VCaP (cell line): ENCODE results near the gene ERC2.

Experiments
- H3K27ac ChIP-seq: fragments of 450-650 bp; 2 replicates; pipeline ENCODE4 v1.5.1; 2017
- TF ChIP-seq, protein P1 (sequence below): fragments of 450-650 bp; conservative IDR thresholded peaks from 2 replicates; pipeline ENCODE4 v1.5.1; 2017; ENCODE audit warnings: mild to moderate bottlenecking, moderate library complexity

Gene ERC2

DNA sequence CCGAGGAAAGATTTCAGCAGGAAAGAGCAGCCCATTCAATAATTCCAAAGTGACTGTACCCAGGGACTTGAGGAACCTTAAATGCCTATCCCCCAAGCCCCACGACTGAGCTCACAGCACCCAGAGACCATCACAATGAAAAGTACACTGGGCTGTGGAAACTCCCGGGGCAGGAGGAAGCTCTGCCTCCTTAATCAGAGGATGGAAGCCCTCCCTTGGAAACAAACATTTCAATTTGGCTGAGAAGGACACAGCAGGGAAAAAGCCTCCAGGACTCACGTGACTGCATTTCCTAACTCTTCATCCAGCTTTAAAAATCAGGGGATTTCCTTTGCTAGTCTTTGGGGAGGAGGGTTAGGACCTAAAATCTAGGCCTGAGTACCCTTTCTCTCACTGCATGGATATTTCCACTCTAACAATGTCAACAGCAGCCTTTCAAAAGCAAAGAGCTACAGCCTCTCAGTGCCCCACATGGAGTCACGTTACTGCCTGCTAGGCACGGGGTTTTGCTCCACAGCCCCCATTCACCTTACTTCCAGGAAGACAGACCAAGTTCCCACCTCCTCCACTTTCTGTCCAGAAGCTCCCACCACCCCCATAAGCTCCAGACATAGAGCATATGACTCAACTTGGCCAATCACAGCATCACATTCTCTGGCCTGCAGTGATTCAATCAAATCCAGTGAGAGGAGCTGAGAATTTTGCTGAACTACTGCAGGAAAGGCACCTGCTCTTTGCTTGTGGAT lies 912.2 kb downstream of the ERC2 start:
- no peak overlapping the region for H3K27ac ChIP-seq
- TF ChIP-seq, protein P1, sequence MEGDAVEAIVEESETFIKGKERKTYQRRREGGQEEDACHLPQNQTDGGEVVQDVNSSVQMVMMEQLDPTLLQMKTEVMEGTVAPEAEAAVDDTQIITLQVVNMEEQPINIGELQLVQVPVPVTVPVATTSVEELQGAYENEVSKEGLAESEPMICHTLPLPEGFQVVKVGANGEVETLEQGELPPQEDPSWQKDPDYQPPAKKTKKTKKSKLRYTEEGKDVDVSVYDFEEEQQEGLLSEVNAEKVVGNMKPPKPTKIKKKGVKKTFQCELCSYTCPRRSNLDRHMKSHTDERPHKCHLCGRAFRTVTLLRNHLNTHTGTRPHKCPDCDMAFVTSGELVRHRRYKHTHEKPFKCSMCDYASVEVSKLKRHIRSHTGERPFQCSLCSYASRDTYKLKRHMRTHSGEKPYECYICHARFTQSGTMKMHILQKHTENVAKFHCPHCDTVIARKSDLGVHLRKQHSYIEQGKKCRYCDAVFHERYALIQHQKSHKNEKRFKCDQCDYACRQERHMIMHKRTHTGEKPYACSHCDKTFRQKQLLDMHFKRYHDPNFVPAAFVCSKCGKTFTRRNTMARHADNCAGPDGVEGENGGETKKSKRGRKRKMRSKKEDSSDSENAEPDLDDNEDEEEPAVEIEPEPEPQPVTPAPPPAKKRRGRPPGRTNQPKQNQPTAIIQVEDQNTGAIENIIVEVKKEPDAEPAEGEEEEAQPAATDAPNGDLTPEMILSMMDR: no peak

DNA sequence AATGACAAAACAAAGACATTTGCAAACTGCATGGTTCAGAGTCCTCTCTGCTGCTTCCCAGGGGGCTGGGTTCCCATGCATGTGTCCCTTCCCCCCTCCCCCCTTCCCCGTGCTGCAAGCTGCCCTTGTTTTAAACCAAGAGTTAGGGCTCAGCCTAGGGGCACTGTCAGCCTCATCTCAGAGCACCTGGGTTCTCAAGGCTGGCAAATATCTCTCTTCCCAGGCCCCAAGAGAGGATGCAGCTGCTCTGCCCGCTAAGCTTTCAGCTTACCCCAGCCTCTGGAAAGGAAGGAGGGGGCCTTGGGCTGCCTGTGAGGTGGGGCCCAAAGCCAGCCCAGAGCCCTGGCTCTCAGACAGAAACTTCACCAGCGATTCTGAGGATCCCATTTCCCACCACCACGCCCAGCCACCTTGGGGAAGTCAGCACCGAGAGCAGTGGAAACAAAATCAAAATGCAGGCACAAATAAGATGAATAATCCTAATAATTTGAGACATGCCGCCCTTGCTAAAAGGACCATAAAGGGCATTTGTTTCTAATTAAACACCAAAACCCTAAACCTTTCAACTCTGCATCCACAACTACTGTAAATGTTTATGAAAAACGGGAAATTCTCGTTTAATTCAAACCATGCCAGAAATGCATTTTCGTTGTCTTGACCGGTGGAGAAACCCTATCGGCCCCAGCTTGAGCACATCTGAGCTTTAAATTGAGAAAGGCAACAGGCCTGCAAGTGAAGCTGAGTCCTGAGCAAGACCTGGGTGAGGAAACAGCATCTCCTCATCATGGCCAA lies 913.4 kb downstream of the ERC2 start:
- TF ChIP-seq, protein P1: no peak
- no peak overlapping the region for H3K27ac ChIP-seq

DNA sequence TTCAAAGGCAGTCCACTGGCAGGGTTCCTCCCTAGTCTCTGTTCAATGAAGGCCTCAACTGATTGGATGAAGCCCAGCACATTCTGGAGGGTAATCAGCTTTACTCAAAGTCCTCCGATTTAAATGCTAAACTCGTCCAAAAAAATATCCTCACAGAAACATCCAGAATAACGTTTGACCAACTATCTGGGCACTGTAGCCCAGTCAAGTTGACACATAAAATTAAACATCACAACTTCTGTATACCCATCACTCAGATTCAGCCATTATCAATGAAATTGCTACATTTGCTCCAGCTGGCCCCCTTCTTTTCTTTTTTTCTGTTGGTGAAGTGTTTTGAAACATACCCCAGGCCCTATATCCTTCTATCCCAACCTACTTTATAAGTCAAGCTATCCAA lies 916.6 kb downstream of the ERC2 start:
- no peak overlapping the region for H3K27ac ChIP-seq
- TF ChIP-seq, protein P1: no peak

DNA sequence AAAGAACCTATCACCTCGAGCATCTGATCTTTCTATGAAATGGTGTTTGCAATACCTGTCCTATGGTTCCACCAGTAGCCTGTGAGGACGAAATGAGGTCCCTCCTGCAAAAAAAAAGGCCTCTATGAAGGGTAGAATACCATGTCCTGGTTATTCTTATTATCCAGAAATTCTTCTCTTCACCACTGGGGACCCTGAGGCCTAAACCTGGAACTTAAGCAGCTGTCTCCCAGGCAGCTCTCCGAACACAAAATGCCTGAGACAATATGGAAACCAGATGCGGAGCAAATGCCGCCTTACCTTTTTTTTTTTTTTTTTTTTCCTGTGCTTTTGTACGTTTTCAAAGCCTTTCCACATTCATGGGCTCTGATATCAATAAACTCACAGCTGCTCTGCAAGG lies 919.1 kb downstream of the ERC2 start:
- TF ChIP-seq, protein P1: peak; percentile 42
- H3K27ac ChIP-seq: no peak overlapping the region

DNA sequence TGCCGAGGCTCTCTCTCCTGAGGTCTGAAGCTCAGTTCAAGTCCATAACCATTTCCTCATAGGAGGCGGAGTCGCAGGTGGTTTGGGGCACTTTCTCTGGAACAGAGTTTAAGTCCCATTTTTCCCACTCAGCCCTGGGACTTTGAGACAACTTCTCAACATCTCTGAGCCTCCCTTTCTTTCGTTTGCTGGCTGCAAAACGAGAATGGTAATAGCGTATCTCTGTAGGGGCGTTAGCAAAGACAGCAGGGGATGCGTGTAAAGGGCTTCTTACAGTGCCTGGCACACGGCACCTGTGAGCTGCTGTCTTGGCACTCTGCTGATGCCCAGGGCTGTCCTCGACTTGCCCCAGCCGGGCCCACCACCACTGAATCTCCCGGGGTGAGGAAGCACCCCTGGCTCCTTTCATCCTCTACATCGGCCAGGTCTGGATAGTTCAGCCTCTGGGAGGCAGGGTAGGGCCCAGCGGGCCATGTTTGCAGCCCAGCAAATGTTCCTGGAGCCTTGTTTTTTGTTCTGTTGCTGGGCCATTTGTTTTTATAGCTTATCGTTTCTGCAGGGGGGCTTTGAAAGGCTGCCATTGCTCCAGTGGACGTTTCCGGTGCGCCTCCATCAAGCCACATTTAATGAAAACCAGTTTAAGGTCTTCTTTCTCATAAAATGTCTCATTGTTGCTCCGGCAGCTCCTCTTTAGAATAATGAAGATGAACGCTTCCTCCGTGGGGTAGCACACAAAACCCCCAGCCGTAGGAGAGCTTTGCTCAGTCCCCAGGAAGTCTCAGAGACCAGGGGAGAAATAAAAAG lies 921.2 kb downstream of the ERC2 start:
- TF ChIP-seq, protein P1: no peak
- H3K27ac ChIP-seq: no peak overlapping the region

DNA sequence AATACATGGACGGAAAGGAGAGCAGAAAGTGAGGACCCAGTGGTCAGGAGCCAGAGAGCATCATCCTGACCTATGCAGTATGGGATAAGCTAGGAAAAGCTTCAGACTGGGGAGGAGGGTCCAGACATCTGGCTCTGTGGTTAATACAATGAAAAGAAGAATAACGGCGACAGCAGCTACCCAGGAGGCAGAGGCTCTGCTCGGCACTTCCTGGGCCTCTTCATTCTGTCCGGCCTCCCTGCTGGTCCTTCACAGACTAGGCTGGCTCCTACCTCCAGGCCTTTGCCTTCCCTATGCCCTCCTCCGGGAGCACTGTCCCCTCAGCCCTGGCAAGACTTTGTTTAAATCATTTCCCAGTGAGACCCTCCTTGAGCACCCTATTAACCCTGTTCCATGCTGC lies 922.3 kb downstream of the ERC2 start:
- H3K27ac ChIP-seq: no peak overlapping the region
- TF ChIP-seq, protein P1: no peak

DNA sequence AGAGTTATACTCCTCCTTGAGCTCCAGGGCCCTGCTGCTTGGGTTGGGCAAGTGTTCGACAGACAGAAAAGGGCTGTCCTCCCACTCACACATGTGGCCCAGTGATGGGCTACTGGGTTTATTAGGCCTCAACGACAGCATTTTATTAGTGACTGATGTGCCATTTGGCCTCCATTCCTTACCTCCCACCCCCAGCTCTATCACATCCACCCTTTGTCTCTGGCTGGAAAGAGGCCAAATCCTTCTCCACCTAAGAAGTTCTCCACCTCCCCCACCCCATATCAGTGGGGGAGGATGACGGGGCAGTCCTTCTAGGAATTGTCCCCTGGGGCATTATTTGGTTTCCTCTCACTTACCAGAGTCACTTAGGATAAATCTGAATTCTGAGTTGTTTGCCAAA lies 924.0 kb downstream of the ERC2 start:
- no peak overlapping the region for H3K27ac ChIP-seq
- TF ChIP-seq, protein P1: no peak
